Stimulated activated CD8-positive, alpha-beta memory T cell treated with anti-CD3 and anti-CD28 coated beads, Interleukin-15, amount 100 ng/mL, for 1 hour (primary cell): ENCODE measurements around the gene HABP2.

Experiments used
- DNase-seq: peaks from one replicate; pipeline ENCODE4 v3.0.0-alpha.2; 2020; ENCODE audit warnings: low read depth

The HABP2 gene

GRCh38 chr10:113631684-113632367 is 79.0 kb downstream of the HABP2 start:
- DNase-seq: no peak
